HG03025 (cell line): ENCODE measurements around the gene NPPA.

Source experiments
- ATAC-seq: cut with Tn5 transposase; IDR thresholded peaks from one replicate; pipeline ENCODE4 v1.9.1; 2021; ENCODE audit warnings: mild to moderate bottlenecking, moderate library complexity; ENCODE audit not compliant: unreplicated experiment, low FRiP score

The NPPA gene

GRCh38 chr1:11874624-11875023, 27.0 kb upstream of the NPPA start:
- no peak for ATAC-seq

- no peak for ATAC-seq
Measured at GRCh38 chr1:11874258-11874562, 26.6 kb upstream of the NPPA start.

- ATAC-seq, result no peak
Measured at GRCh38 chr1:11873395-11874257, 26.0 kb upstream of the NPPA start.

- ATAC-seq, result no peak
Measured at GRCh38 chr1:11872545-11872944, 25.0 kb upstream of the NPPA start.

- ATAC-seq, result no peak
Measured at GRCh38 chr1:11869650-11870207, 22.1 kb upstream of the NPPA start.

GRCh38 chr1:11869104-11869503, 21.5 kb upstream of the NPPA start:
- no peak for ATAC-seq

- no peak for ATAC-seq
Measured at GRCh38 chr1:11868331-11868980, 20.9 kb upstream of the NPPA start.

- ATAC-seq, result no peak
Measured at GRCh38 chr1:11862890-11863289, 15.3 kb upstream of the NPPA start.

- no peak for ATAC-seq
Measured at GRCh38 chr1:11860587-11860986, 13.0 kb upstream of the NPPA start.

- no peak for ATAC-seq
Measured at GRCh38 chr1:11860083-11860482, 12.5 kb upstream of the NPPA start.

- no peak for ATAC-seq
Measured at GRCh38 chr1:11858968-11859871, 11.6 kb upstream of the NPPA start.

GRCh38 chr1:11858613-11858967, 11.0 kb upstream of the NPPA start, which contains the start of gene NPPB:
TSS of gene NPPB (minus strand) at chr1:11858945. CDS start at chr1:11858833, 112 bp downstream.
- ATAC-seq, result no peak

GRCh38 chr1:11858158-11858557, 10.6 kb upstream of the NPPA start:
- no peak for ATAC-seq

GRCh38 chr1:11857164-11857851, 9.7 kb upstream of the NPPA start:
- no peak for ATAC-seq

- no peak for ATAC-seq
Measured at GRCh38 chr1:11856698-11857097, 9.1 kb upstream of the NPPA start.

GRCh38 chr1:11855430-11855829, 7.8 kb upstream of the NPPA start:
- no peak for ATAC-seq

GRCh38 chr1:11854519-11854918, 6.9 kb upstream of the NPPA start:
- ATAC-seq, result no peak

GRCh38 chr1:11851180-11851579, 3.6 kb upstream of the NPPA start:
- ATAC-seq, result no peak

GRCh38 chr1:11850156-11850555, 2.6 kb upstream of the NPPA start:
- ATAC-seq, result no peak

- no peak for ATAC-seq
Measured at GRCh38 chr1:11848373-11848700, 754 bp upstream of the NPPA start.
